Tibial nerve (tissue), 4 donors: ENCODE data around the gene NDST1.

Source experiments
- CTCF ChIP-seq, 5 experiments: fragments of 200-600 bp in 3 of 5; fragments of 450-650 bp in 2 of 5; sonication (generic) in 3 of 5; IDR thresholded peaks; one replicate each; pipeline ENCODE4 v1.5.1; 2016 to 2019; ENCODE audit warnings: antibody characterized with exemption in 5 of 5, mild to moderate bottlenecking in 3 of 5, moderate library complexity in 2 of 5
- EP300 ChIP-seq, 2 donors: sonication (generic); formaldehyde crosslinking; IDR thresholded peaks; one replicate each; pipeline ENCODE4 v1.6.1; 2017; ENCODE audit warnings: antibody characterized with exemption in 2 of 2, mild to moderate bottlenecking in 1 of 2
- POLR2A ChIP-seq, 2 donors: fragments of 450-650 bp; IDR thresholded peaks; one replicate each; pipeline ENCODE4 v1.6.1; 2017; ENCODE audit warnings: antibody characterized with exemption in 2 of 2, mild to moderate bottlenecking in 2 of 2, moderate library complexity in 2 of 2

- no peak for TF ChIP-seq CTCF (IDR thresholded peaks at IDR 0.05)
- no peak for TF ChIP-seq POLR2A (IDR thresholded peaks at IDR 0.05)
- TF ChIP-seq EP300 (IDR thresholded peaks at IDR 0.05) = no peak
Measured at GRCh38 chr5:150535611-150536010, 27.7 kb downstream of the NDST1 start.
